NCI-H446 (cell line): Measurements from ENCODE around the gene IL12RB2.

Experiments
- DNase-seq, 2 experiments: peaks; one replicate each; lab custom pipeline; 2025; lab: John Stamatoyannopoulos, UW

IL12RB2 gene

DNA sequence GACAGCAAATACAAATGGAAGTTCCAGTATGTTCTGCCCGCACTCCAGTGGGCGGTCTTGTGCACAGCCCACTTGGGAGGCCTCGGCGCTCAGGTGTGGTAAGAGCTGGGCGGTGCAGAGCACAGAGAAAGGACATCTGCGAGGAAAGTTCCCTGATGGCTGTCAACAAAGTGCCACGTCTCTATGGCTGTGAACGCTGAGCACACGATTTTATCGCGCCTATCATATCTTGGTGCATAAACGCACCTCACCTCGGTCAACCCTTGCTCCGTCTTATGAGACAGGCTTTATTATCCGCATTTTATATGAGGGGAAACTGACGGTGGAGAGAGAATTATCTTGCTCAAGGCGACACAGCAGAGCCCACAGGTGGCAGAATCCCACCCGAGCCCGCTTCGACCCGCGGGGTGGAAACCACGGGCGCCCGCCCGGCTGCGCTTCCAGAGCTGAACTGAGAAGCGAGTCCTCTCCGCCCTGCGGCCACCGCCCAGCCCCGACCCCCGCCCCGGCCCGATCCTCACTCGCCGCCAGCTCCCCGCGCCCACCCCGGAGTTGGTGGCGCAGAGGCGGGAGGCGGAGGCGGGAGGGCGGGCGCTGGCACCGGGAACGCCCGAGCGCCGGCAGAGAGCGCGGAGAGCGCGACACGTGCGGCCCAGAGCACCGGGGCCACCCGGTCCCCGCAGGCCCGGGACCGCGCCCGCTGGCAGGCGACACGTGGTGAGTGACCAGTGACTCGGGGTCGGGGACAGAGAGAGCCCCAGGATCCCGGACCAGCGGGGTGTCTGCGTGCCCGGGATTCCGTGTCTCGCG is at the start of gene IL12RB2:
TSS of gene IL12RB2 (plus strand) at position 623 of the 810 bp plus-strand sequence. CDS start 12,496 bp downstream, outside the sequence.
- no peak for DNase-seq

DNA sequence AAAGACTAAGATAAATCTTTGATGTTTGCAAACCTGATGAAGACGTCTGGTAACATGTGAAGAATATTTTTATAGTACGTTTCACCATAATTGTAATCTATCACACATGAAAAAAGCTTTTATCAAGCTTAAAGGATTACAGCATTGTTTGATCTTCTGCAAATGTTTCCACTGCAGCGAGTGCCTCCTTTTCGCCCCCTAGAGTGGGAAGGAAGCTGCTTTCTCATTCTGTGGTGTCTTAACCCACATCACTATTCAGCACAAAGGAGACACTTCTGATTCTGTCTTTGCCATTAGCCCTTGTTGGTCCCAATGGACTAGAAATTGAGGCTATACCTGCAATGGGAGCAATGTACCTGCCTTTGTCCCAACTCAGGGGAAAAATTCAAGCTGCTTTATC is 46.0 kb upstream of the IL12RB2 start:
- DNase-seq = no peak

DNA sequence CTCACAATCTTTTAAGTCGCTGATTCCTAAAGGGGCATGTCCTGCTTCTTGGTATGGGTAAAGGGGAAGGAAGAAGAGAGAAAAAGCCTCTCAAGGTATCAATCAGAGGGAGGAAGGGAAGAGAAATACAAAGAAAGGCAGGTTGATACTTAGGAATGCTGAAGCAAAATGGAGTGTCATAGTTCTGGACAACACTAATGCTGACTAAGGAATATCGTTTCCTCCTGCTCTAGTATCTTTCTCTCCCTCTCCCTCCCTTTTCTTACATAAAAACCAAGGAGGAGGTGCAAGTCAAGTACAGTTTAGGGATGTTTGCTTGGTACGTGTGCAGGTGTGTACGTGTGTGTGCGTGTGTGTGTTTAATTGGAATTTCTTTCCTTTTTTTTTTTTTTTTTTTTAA is 44.9 kb upstream of the IL12RB2 start:
- no peak for DNase-seq

- DNase-seq = no peak
Observed at GRCh38 chr1:67264152-67264551, 43.5 kb upstream of the IL12RB2 start.

- DNase-seq = no peak
Observed at GRCh38 chr1:67264899-67265298, 42.8 kb upstream of the IL12RB2 start.

GRCh38 chr1:67269061-67269460 is 38.6 kb upstream of the IL12RB2 start:
- DNase-seq = no peak

- DNase-seq = no peak
Observed at GRCh38 chr1:67270541-67270940, 37.1 kb upstream of the IL12RB2 start.

GRCh38 chr1:67273591-67273990 is 34.1 kb upstream of the IL12RB2 start:
- no peak for DNase-seq

GRCh38 chr1:67274623-67275325 is 32.9 kb upstream of the IL12RB2 start:
- no peak for DNase-seq

DNA sequence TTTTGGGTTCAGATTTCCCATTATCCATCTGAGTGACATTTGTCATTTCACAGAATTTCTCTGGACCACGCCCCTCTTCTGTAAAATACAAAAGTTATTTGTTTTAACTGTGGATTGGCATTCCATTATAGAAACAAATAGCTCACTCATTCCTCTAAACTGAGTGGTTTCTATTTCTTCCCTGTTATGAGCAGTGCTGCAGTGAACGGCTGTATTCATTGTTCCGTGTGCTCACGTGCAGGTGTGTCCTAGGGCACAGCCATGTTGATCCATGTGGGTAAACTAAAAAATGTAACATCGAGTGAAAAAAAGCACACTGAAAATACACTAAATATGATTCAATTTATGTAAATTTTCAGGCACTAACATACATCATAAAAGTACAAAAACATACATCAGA is 27.0 kb upstream of the IL12RB2 start:
- no peak for DNase-seq

DNA sequence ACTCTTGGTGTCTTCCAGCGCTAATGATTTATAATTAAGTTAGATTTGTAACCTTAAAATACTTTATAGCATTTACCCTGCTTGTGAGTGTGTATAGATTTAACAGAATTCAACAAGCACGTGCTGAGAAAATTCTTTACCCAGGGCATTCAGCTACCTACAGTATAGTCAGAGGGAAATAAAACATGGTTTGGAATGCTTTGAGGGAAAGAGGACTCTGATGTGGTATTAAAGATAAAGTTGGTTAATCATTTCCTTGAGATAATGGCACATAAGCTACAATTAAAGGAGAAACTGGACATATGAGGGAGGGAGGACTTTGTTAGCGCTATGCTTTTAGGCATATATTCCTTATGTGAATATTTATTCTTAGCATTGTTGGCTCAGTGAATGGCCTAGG is 26.4 kb upstream of the IL12RB2 start:
- no peak for DNase-seq

- DNase-seq = no peak
Observed at GRCh38 chr1:67285780-67286488, 21.7 kb upstream of the IL12RB2 start.

DNA sequence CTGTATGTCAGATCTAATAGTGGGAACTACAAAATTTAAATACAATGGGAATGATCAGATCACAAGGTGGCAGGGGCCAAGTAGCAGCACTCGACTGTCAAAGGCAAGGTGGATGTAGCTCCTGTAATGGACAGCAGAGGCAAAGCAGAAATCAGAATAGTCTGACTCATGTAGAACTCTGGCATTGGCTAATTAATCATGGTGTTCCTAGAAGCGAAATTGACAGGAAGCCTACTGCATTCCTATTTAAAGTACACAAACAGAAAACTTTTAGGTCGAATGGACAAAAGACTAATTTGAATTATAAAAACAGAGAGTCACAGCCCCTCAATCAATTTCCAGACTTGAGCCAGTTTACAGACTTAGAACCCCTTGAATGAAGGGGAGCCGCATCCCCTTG is 17.4 kb upstream of the IL12RB2 start:
- no peak for DNase-seq

DNA sequence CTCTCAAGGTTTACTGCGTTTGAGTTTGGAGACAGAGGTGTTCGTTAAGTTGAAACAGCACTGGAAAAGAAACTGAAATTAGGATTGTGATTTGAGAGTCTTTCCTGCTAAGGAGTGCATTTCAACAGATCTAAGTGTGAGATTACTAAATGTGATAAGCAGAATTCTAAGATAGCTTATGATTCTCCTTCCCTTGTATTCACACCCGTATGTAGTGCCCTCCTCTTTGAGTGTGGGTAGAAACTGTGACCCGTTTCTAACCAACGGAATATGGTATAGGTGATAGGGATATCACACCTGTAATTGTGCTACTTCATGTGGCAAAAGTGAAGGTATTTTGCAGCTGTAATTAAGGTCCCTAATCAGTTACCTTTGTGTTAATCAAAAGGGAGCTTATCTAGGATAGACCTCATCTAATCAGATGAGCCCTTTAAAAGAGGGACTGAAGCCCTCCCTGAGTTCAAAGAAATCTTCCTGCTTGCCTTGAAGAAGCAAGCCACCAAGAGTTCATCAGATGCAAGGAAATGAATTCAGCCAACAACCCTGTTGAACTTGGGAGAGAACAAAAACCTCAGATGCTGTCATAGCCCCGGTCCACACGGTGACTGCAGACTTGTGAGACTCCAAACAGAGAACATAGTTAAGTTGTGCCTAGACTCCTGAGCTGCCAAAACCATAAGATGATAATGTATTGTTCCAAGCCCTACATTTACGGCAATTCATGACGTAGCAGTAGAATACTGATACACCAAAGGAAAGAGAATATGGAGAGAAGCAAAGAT is 12.6 kb upstream of the IL12RB2 start:
- no peak for DNase-seq

- DNase-seq = no peak
Observed at GRCh38 chr1:67298762-67299161, 8.9 kb upstream of the IL12RB2 start.

GRCh38 chr1:67299296-67299695 is 8.4 kb upstream of the IL12RB2 start:
- no peak for DNase-seq

GRCh38 chr1:67300561-67300960 is 7.1 kb upstream of the IL12RB2 start:
- DNase-seq = no peak

- no peak for DNase-seq
Observed at GRCh38 chr1:67304023-67304422, 3.6 kb upstream of the IL12RB2 start.

- no peak for DNase-seq
Observed at GRCh38 chr1:67306547-67306946, 1.1 kb upstream of the IL12RB2 start.

- DNase-seq = no peak
Observed at GRCh38 chr1:67308136-67308535, 463 bp downstream of the IL12RB2 start.

DNA sequence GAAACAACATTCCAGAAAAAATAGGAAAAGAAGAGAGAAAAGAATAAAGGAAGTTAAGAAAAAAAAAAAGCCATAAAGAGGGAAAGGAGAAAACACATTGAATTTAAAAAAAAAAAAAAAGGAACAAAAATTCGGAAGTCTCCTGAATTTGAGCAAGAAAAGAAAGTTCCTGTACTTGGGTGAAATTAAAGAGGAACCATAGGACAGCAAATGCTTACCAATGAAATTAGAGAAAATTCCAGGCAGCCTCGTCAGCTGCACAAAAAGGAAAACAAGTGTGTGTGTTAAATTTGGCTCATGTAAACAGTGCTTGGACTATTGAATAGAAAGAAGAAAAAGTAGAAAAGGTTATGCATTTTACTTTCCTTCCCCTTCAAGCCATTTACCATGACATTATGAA is 4.9 kb downstream of the IL12RB2 start:
- no peak for DNase-seq
